H54 (cell line): Measurements from ENCODE around the gene KRTAP20-2.

Source experiments
- DNase-seq: peaks from one replicate; pipeline ENCODE4 v3.0.0; 2011; ENCODE audit warnings: low spot score, mixed read lengths; ENCODE audit not compliant: insufficient read length
- FAIRE-seq: peaks from 3 replicates; lab custom pipeline; 2011; peaks lifted over from hg19 to GRCh38; lab: Jason Lieb, UNC
- POLR2A ChIP-seq: IDR thresholded peaks from 2 replicates; pipeline ENCODE4 v1.6.1; 2011; ENCODE audit warnings: low read depth, mild to moderate bottlenecking, low read length

KRTAP20-2 gene

GRCh38 chr21:30634906-30635305 is at the start of gene KRTAP20-2:
KRTAP20-2 (plus strand) TSS chr21:30635206; CDS start chr21:30635264, 58 bp downstream.
- no peak for DNase-seq
- no peak for FAIRE-seq
- TF ChIP-seq POLR2A: no peak

- FAIRE-seq (no peak), DNase-seq (no peak)
- TF ChIP-seq POLR2A: no peak
These were observed 44.7 kb upstream of the KRTAP20-2 start, which contains the start of gene KRTAP22-2 for GRCh38 chr21:30590297-30590696. KRTAP22-2 (minus strand) TSS chr21:30590397.

DNA sequence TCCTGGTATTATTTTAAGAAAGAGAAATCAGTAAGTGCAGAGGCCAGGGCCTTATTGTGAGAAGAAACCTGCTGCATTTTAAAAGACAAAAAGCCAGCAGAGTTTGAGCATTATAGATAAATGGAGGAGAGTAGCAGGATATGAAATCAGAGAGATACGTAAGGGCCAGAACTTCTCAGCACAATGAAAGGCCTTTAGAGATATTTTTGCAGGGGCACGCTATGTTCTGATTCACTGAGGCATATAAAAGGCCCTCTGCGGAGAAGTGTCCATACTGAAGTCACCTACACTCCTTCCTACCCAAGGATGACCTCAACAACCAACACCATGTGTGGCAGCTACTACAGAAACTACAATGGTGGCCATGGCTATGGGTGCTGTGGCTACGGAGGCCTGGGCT is 42.9 kb upstream of the KRTAP20-2 start, which contains the start of gene KRTAP6-3:
TSS of gene KRTAP6-3 (plus strand) at position 301 of the 400 bp plus-strand sequence. CDS start at position 307, 6 bp downstream.
- FAIRE-seq (no peak), DNase-seq (no peak)
- no peak for TF ChIP-seq POLR2A

- FAIRE-seq (no peak), DNase-seq (no peak)
- TF ChIP-seq POLR2A: no peak
These were observed 36.2 kb upstream of the KRTAP20-2 start, which contains the start of gene KRTAP6-2 for GRCh38 chr21:30598802-30599201. KRTAP6-2 (minus strand) TSS chr21:30598902; CDS start chr21:30598874, 28 bp downstream.

DNA sequence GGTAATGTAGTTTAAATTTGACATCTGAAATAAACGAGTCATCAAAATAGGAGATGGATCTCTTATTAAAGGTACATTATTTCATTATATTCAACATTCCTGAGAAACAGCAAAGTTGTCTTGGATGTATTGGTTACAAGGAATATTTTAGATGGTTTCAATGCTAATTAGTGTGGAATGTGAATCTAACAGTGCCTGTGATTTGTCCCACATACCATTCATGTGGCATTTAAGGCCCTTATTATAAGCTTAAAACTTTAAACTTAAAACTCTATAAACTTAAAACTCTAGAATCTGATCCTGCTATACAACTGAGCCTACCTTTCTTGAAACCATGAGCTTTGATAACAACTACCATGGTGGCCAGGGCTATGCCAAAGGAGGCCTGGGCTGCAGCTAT is 34.2 kb upstream of the KRTAP20-2 start, which contains the start of gene KRTAP22-1:
TSS of gene KRTAP22-1 (plus strand) at position 301 of the 400 bp plus-strand sequence.
- FAIRE-seq: no peak
- DNase-seq: no peak
- TF ChIP-seq POLR2A: no peak

- no peak for TF ChIP-seq POLR2A
- DNase-seq: no peak
- FAIRE-seq: no peak
These were observed 29.0 kb upstream of the KRTAP20-2 start for GRCh38 chr21:30605968-30606367.

DNA sequence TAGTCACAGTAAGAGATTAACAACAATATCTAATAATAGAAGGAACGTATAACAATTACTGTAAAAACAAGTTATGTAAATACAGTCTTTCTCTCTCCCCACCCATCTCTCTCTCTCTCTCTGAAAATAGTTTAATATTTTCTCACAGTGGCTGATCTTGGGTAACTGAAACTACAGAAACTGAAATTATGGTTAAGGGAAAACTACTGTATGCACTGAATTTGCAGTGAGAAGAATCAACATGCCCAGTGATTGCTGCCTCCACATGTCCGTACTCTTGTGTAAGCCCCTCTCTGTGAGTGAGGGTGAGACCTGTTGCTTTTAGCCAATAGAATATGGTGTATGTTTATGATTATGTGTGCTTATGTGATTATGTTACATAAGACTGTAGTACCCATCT is 22.9 kb upstream of the KRTAP20-2 start:
- TF ChIP-seq POLR2A: no peak
- DNase-seq: no peak
- FAIRE-seq: no peak

DNA sequence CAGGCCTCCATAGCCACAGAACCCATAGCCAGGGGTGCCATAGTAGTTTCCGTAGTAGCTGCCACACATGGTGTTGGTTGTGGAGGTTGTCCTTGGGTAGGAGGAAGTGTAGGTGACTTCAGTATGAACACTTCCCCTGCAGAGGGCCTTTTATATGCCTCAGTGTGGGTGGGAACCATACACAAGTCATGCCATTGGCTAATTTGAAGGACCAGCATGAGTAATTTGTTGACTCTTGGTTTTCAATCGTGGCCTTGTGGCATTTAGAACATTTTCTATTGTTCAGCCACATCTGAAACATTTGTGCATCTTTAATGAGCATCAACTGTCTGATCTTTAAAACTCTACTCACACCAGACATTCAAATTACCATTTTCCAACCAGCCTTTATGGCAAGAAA is 21.2 kb upstream of the KRTAP20-2 start, which contains the start of gene KRTAP6-1:
TSS of gene KRTAP6-1 (minus strand) at position 95 of the 400 bp plus-strand sequence. CDS start at position 69, 26 bp downstream.
- TF ChIP-seq POLR2A: no peak
- FAIRE-seq (no peak), DNase-seq (no peak)

GRCh38 chr21:30615199-30615598 is 19.8 kb upstream of the KRTAP20-2 start:
- no peak for DNase-seq
- no peak for FAIRE-seq
- TF ChIP-seq POLR2A: no peak

GRCh38 chr21:30616125-30616524 is 18.9 kb upstream of the KRTAP20-2 start, which contains the start of gene KRTAP20-1:
KRTAP20-1 (plus strand) TSS chr21:30616425; CDS start chr21:30616455, 30 bp downstream.
- FAIRE-seq: no peak
- TF ChIP-seq POLR2A: no peak
- DNase-seq: no peak

- no peak for TF ChIP-seq POLR2A
- FAIRE-seq: no peak
These were observed 14.9 kb upstream of the KRTAP20-2 start for GRCh38 chr21:30620080-30620479.

GRCh38 chr21:30620522-30620921 is 14.5 kb upstream of the KRTAP20-2 start, which contains the start of gene KRTAP20-4:
KRTAP20-4 (plus strand) TSS chr21:30620627.
- FAIRE-seq (no peak), DNase-seq (no peak)
- TF ChIP-seq POLR2A: no peak

More at GRCh38 chr21:30620080-30620479, 14.9 kb upstream of the KRTAP20-2 start:
- DNase-seq: no peak

DNA sequence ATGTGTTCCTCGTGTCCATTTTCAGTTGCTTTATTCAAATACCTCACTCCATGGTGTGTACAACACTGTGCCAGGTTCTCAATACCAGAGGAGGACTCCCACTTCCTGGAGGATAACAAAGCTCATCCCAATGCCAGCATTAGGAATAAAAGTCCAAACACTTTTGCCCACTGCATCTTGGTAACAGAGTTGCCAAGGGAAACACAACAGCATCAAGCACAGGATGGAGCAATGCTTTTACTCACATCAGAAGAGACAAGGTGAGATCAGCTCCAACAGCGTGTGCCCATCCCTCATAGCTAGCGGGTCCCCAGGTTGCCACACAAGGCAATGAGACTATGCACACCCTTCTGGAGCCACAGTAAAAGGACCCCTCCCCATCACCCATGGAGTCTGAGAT is 11.6 kb upstream of the KRTAP20-2 start:
- no peak for TF ChIP-seq POLR2A
- DNase-seq: no peak
- no peak for FAIRE-seq

DNA sequence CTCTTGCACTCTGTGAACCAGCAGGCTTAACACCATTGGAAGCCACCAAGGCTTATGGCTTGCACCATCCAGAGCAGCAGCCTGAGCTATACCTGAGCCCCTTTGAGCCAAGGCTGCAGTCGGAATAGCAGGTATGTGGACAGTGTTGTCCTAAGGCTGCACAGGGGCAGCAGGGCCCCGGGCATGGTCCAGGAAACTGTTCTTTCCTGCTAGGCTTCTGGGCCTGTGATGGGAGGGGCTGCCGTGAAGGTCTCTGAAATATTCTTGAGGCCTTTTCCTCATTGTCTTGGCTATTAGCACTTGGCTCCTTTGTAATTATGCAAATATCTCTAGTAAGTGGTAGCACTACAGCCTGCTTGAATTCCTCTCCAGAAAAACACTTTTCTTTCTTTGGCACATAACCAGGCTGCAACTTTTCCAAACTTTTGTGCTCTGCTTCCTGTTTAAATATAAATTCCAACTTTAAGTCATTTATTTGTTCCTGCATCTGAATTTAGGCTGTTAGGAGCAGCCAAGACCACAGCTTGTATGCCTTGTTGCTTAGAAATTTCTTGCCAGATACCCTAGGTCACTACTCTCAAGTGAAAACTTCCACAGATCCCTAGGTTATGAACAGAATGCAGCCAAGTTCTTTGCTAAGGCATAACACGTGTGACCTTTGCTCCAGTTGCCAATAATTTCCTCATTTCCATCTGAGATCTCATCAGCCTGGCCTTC is 9.4 kb upstream of the KRTAP20-2 start:
- no peak for TF ChIP-seq POLR2A
- FAIRE-seq (no peak), DNase-seq (no peak)
